SIG-M5 treated with dmso at 0.1 percent for 504 hours (cell line): ENCODE data around the gene SENP1.
"Not testable (repeated sequence)": the region's sequence is repeated elsewhere in the genome, so short reads cannot be mapped to it uniquely, and the experiment has no call there.

Experiments used
- DNase-seq: peaks from one replicate; lab custom pipeline; 2025; ENCODE audit not compliant: unreplicated experiment; lab: John Stamatoyannopoulos, UW

The SENP1 gene

DNA sequence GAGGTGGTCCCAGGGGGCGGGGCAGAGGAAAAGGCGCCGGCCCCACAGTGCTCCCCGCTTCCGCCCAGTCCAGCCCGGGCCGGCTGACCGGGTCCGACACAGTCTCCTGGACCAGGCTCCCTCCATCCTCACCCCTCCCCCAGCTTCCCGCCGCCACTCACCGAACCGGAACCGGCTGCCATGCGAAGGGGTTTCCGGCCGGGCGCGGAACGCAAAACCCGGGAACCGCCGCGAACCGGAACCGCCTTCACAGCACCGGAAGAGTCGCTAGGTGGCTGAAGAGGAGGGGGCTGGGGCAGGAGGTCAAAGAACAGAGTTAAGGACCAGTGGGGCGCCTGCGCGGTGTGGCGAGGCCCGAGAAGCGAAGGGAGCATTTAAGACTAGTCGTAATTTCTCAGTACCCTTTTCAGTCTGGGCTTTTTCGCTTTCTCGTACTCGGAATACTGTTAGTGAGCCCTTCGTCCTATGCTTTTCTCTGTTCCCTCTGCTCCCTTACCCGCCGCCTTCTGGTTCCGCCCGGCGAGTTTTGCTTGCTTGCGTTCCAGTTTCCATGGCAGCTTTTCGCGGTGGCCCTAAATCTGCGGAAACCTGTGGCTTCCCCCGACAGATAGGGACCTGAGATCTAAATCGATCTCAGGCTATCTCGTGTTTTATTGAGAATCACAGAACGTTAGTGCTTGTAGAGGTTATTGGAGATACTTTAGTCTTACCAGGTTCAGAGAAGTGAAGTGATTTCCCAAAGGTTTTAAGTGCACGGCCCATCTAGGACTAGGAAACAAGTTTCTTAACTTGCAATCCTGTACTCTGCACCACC lies at the start of gene SENP1:
TSS of gene SENP1 (minus strand) at position 213 of the 814 bp plus-strand sequence. CDS start 4,607 bp downstream, outside the sequence.
- peak; percentile 93 for DNase-seq

DNA sequence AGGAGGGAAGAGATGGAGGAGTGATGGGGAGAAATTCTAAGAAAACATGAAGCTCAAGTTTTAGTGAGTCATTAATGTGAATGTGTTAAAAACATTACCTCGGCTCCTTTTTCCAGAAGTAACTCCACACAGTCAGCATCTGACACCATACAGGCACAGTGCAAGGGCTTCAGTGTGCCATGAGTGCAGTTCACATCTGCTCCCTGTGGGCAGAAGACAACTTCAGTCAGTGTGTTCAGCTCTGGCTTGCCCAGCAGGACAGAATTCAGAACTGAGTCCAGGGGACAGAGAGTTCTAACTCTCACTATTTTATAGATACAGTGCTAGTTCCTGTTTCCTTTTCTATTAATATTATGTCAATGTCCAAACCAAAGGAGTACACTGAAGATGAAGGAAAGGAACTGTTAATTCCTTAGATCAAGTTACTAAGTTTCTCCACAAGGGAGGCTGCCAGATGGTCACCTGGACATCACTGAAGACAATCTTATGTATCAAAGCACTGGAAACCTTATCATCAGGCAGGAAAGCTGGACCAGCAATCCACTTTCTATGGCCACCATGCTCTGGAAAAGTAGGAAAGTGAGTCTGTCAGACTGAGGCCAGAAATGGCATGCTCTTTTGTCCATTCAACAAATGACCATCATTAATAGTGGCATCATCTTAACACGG lies 45.4 kb upstream of the SENP1 start:
- no peak for DNase-seq

GRCh38 chr12:48145981-48146380 lies 40.1 kb upstream of the SENP1 start:
- DNase-seq = no peak

DNA sequence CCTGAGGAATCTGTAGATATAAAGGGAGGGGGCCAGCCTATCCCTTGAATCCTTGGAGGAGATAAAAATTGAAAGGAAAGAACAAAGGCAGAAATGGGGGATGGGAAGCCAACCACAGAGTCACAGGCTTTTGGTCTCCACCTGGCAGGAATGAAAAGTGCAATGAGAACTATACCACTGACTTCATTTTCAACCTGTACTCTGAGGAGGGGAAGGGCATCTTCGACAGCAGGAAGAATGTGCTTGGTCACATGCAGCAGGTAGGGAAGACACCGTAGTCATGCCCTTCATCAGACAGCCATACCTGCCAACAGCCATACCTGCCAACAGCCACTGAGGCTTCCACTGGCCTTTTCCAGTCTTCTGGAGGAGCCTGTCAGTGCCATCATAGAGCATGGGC lies 38.0 kb upstream of the SENP1 start:
- DNase-seq = no peak

GRCh38 chr12:48142818-48143674 lies 37.2 kb upstream of the SENP1 start:
- DNase-seq = no peak

GRCh38 chr12:48135027-48135426 lies 29.1 kb upstream of the SENP1 start:
- no peak for DNase-seq

DNA sequence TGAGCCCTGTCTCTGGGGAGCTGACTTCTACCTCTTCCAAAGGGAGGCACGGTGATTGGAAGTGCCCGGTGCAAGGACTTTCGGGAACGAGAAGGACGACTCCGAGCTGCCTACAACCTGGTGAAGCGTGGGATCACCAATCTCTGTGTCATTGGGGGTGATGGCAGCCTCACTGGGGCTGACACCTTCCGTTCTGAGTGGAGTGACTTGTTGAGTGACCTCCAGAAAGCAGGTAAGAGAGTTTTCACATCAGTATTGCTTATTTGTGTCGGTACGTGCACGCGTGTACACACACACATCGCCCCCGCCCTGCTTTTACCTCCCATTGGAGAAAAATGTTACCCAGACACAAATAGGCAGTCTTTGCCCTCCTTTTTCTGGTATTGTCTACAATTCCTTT lies 26.9 kb upstream of the SENP1 start:
- DNase-seq = no peak

- DNase-seq = no peak
Measured at GRCh38 chr12:48131517-48131916, 25.6 kb upstream of the SENP1 start.

GRCh38 chr12:48129376-48129775 lies 23.5 kb upstream of the SENP1 start:
- no peak for DNase-seq

DNA sequence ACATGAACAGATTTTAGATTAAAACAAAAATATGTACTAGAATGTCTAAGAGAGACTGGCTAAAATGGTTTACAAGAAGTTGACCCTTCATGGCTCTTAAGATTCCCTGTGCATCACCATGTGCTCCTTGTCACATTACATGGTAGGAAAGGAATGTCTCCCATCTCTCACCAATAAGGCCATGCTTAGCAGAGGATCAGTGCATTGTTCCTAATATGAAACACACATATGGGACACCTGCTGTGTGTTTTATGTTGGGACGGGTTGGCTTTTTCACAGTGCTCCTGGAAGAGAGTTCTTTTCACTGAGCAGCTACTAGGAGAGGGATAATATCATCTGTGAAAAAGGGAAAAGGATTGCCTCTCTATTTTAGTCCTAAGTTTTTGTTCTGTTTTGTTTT lies 22.9 kb upstream of the SENP1 start:
- DNase-seq = no peak

- DNase-seq = no peak
Measured at GRCh38 chr12:48126953-48127630, 21.2 kb upstream of the SENP1 start.

- DNase-seq = no peak
Measured at GRCh38 chr12:48125985-48126384, 20.1 kb upstream of the SENP1 start.

GRCh38 chr12:48125542-48125941 lies 19.7 kb upstream of the SENP1 start:
- not testable (repeated sequence) for DNase-seq

GRCh38 chr12:48123169-48123568 lies 17.3 kb upstream of the SENP1 start:
- DNase-seq = no peak

DNA sequence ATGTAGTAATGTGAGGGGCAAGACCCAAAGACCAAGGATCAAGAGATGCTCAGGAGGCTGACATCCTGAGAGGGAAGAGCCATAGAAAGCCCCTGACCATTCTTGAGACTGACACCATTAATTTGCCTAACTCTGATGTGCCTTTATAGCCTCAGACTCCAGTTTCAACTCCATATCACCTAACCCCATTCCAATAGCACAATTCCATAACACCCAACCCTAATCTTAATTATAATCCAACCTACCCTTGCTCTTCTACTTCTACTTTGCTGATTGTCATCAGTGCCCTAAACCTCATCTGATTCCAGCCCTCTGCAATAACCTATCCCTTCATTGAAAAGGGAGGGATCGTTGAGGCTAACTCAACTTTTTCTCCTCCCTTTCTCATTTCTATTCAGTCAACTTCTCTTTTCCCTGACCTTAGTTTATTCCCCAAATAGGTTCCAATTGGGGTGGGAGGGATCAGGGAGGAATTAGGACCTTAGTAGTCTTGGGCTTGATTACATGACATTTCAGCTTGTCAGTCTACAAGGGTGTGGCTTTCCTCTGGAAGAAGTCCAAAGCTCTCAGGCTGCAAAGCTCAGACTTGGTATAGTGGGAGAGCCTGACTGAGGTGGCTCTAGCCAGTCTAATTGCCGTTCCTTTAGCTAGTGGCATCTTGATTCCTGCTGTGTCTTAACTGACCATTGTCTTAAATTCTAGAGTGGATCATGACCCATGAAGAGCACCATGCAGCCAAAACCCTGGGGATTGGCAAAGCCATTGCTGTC lies 16.4 kb upstream of the SENP1 start:
- no peak for DNase-seq

DNA sequence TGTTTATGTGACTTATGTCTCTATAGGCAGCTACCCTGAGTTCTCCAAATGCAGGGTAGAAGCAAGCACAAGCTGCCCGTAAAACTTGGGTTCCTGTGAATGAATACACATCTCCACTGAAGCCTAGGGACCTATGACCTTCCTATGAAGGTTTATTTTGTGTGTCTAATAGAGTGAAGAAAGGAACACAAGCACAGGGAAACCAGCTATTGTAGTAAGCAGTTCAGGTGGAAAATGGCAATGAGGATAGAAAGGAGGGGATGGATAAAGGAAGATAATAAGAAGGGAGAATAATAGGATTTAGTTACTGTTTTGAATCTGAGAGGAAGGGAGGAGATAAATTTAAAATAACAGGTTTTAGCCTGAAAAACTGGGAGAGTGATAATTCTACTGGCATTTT lies 15.6 kb upstream of the SENP1 start:
- no peak for DNase-seq

- DNase-seq = no peak
Measured at GRCh38 chr12:48119834-48120195, 13.9 kb upstream of the SENP1 start.

DNA sequence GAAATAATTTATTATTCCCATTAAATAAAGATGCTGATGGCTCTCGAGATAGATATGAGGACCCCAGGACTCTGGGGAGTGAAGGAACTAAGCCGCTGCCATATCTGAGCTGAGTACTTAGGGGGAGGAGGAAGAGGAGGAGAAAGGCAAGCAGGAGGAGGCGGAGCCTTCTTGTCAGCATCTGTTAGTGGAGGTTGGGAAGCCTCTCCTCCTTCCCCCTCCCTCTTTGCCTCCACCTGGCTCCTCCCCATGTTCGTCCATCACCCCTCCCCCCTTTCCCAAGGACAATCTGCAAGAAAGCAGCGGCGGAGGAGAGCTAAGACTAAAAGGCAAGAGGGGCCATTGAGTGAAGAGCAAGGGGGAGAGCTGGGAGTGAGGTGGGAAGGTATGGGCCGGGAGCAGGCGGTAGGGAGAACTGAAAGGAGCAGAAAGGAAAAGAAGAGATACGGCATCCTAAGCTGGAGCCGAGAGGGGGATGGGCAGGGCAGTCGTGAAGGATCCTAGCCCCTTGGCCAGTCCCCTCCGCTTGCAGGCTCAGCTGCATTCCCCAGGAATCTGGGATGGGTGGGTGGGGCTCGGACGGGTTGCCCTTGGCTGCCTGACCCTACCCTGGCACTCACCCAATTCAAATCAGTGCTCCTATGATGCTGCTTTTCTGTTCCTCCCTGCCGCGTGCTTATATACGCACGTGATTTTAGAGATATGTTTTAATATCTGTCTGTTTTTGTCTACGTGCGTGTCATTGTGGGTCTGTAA lies 13.4 kb upstream of the SENP1 start, which contains the start of gene PFKM:
TSS of gene PFKM (plus strand) at position 287 of the 756 bp plus-strand sequence. CDS start 3,411 bp downstream, outside the sequence.
- peak; percentile 89 for DNase-seq

GRCh38 chr12:48118284-48118871 lies 12.5 kb upstream of the SENP1 start:
- DNase-seq = no peak
